GM13976 (cell line): ENCODE measurements around the gene CCDC57.
A peak's percentile ranks its signal among the peaks of the same experiment; 100 is the strongest.

Source experiments
- DNase-seq: peaks from one replicate; pipeline ENCODE4 v3.0.0; 2012; ENCODE audit warnings: low spot score
- in situ Hi-C: fragments of 300-500 bp; cut with MboI; formaldehyde crosslinking; loops from one replicate; pipeline ENCODE4 v1.12.0; 2022; ENCODE audit warnings: low sequenced_read_pairs, mixed read lengths, inconsistent platforms; ENCODE audit not compliant: unreplicated experiment
- TF ChIP-seq, protein P1 (sequence below): IDR thresholded peaks from 2 replicates; pipeline ENCODE4 v1.5.1; 2012; ENCODE audit warnings: borderline replicate concordance, mild to moderate bottlenecking; ENCODE audit not compliant: insufficient read depth; ENCODE audit errors: extremely low read depth, missing control alignments, control extremely low read depth

The CCDC57 gene

DNA sequence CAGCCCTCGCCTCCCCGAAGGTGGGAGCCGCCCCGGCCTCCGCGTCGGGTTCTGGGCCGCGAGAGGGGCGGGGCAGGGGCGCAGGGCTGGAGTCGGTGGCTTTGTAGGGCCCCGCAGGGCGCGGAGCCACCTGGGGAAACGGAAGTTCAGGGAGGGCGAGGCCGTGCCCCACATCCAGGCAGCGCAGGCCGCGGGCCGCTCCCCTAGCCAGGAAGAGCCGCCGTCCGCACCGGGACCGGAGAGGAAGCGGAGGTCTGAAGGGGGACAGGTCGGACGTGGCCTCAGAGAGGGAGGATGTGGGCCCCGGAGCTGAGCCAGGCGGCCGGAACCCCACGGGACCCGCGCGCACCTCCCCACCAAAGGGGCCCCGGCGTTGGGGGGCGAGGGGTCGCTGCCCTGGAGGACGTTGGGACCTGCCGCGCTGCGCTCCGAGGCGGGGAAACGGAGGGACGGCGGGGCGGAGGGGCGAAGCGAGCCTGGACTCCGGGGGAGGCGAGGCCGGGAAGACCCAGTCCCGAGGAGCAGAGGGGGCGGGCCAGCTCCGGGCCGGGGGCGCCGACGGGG lies 15.7 kb upstream of the CCDC57 start:
- DNase-seq = peak; percentile 84
- in situ Hi-C loops = no loop called here

DNA sequence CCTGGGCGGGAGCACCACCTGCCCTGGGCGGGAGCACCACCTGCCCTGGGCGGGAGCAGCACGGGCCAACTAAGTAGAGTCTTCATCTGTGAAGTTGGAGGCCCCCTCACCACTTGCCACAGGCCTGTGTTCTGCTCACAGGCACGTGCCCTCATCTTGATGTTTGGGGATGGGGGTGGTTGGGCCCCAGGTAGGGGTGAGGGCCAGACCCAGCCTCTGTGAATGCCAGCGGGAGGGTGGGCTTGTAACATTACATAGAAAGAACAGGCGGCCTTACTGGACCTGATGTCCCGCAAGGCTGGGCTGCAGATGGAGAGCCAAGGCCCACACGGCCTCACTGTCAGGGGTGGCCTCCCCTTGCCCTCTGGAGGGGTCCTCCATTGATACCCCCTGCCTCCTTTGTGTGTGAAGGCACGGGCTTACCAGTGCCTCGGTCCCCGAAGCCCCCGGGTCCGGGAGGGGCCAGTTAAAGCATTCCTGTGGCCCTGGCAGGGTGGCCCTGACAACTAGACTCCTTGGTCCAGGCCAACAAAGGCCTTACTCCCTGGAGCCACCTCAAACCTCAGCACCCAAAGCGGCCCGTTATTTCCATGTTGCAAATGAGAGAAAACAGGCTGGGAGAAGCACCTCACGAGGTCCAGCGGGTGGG lies 15.1 kb upstream of the CCDC57 start:
- DNase-seq = no peak
- in situ Hi-C loops = no loop called here
- TF ChIP-seq, protein P1, sequence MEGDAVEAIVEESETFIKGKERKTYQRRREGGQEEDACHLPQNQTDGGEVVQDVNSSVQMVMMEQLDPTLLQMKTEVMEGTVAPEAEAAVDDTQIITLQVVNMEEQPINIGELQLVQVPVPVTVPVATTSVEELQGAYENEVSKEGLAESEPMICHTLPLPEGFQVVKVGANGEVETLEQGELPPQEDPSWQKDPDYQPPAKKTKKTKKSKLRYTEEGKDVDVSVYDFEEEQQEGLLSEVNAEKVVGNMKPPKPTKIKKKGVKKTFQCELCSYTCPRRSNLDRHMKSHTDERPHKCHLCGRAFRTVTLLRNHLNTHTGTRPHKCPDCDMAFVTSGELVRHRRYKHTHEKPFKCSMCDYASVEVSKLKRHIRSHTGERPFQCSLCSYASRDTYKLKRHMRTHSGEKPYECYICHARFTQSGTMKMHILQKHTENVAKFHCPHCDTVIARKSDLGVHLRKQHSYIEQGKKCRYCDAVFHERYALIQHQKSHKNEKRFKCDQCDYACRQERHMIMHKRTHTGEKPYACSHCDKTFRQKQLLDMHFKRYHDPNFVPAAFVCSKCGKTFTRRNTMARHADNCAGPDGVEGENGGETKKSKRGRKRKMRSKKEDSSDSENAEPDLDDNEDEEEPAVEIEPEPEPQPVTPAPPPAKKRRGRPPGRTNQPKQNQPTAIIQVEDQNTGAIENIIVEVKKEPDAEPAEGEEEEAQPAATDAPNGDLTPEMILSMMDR = no peak

More for the DNA sequence above, 15.7 kb upstream of the CCDC57 start:
- TF ChIP-seq, protein P1 = no peak

DNA sequence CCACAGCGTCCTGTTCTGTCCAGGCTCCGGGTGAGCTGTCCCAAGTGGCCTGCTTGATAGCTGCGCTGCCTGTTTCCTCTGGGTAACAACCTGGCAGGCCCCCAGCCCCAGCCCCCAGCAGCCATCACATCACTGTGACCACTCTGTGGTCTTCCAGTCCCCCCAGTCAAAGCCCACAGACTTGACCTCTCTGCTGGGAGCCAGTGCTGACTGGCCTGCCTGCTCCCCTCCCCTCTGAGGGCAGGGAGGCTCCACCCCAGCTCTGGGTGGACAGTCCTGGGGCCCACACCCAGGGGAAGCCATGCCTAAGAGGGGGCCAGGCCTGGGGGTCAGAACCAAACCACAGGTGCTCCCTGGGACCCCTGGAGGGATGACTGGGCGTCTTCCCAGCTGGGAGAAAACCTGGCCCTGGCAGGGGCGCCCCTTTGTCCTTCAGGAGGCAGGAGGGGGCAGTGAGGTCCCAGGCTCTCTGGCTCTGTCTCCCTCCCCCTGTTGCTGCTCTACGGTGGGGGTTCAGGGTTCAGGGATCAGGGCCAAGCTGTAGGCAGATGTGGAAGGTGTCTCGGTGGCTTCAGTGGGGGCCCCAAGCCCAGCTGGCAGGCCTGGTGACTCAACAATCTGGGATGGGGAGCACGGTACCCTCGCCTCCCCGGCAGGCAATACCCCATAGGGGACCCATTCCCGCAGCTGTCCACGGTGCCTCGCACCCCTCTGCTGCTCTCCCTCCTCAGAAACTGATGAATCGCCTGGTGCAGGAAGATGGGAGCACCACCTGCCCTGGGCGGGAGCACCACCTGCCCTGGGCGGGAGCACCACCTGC lies 14.4 kb upstream of the CCDC57 start:
- TF ChIP-seq, protein P1 = no peak
- in situ Hi-C loops = no loop called here
- DNase-seq = no peak

- DNase-seq = no peak
- in situ Hi-C loops = no loop called here
- TF ChIP-seq, protein P1 = no peak
These were observed 13.6 kb upstream of the CCDC57 start for GRCh38 chr17:82226146-82226808.

- TF ChIP-seq, protein P1 = no peak
These were observed 12.9 kb upstream of the CCDC57 start for GRCh38 chr17:82225368-82226029.

DNA sequence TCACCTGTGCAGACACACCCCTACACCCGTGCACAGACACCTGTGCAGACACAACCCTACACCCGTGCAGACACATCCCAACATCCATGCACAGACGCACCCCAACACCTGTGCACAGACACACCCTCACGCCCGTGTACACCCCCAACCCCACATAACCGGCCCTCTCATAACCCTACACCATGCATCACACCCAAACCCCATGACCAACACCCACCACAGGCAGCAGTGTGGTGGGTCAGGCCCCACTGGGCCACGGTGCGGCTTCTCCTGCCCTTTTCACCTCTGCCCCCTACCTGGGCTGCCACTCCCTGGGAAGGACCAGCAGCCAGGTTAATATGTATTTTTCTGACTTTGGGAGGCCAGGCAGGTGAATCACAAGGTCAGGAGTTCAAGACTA lies 12.0 kb upstream of the CCDC57 start:
- TF ChIP-seq, protein P1 = no peak
- DNase-seq = no peak
- in situ Hi-C loops = no loop called here

More at GRCh38 chr17:82225368-82226029, 12.9 kb upstream of the CCDC57 start:
- in situ Hi-C loops = no loop called here
- no peak for DNase-seq
